Vagina (tissue), 2 donors: Measurements from ENCODE around the gene ZSWIM7.
A peak's percentile ranks its signal among the peaks of the same experiment; 100 is the strongest.

Experiments
- CTCF ChIP-seq, 3 experiments: fragments of 450-650 bp in 2 of 3; fragments of 200-600 bp in 1 of 3; sonication (generic) in 1 of 3; IDR thresholded peaks; one replicate each; pipeline ENCODE4 v1.5.1; 2017 to 2019; ENCODE audit warnings: antibody characterized with exemption in 3 of 3, mild to moderate bottlenecking in 2 of 3, moderate library complexity in 2 of 3
- POLR2AphosphoS5 ChIP-seq, 2 donors: sonication (generic); formaldehyde crosslinking; IDR thresholded peaks; one replicate each; pipeline ENCODE4 v1.9.0; 2017; ENCODE audit warnings: antibody characterized with exemption in 2 of 2, mild to moderate bottlenecking in 2 of 2, low read depth in 1 of 2; ENCODE audit not compliant: insufficient read depth in 1 of 2

- TF ChIP-seq CTCF (IDR thresholded peaks at IDR 0.05), result no peak
- TF ChIP-seq POLR2AphosphoS5 (IDR thresholded peaks at IDR 0.05; ENCODE audit: insufficient read depth in 1 of 2, low read depth in 1 of 2), result peak in 1 of 2 donors; percentile 40
Observed at GRCh38 chr17:16003841-16004240, 4.3 kb upstream of the ZSWIM7 start.
